Activated naive CD8-positive, alpha-beta T cell treated with anti-CD3 and anti-CD28 coated beads, Interleukin-2, amount 50 U/mL, for 16 hours (primary cell): ENCODE measurements around the gene NPY4R2.
"Not testable (repeated sequence)": the region's sequence is repeated elsewhere in the genome, so short reads cannot be mapped to it uniquely, and the experiment has no call there.

Source experiments
- DNase-seq: peaks from one replicate; pipeline ENCODE4 v3.0.0-alpha.2; 2020; ENCODE audit warnings: low read depth, low spot score

Gene NPY4R2

GRCh38 chr10:47918475-47918874, at the start of gene NPY4R2:
NPY4R2 (plus strand) TSS chr10:47918662; CDS start chr10:47921988, 3,326 bp downstream.
- DNase-seq = not testable (repeated sequence)

GRCh38 chr10:47870887-47871286, 47.6 kb upstream of the NPY4R2 start:
- DNase-seq = not testable (repeated sequence)

GRCh38 chr10:47871485-47872180, 46.8 kb upstream of the NPY4R2 start:
- not testable (repeated sequence) for DNase-seq

- not testable (repeated sequence) for DNase-seq
Observed at GRCh38 chr10:47872236-47872635, 46.2 kb upstream of the NPY4R2 start.

GRCh38 chr10:47884239-47884638, 34.2 kb upstream of the NPY4R2 start:
- DNase-seq = not testable (repeated sequence)

GRCh38 chr10:47884934-47885333, 33.5 kb upstream of the NPY4R2 start:
- DNase-seq = not testable (repeated sequence)

GRCh38 chr10:47886356-47886755, 32.1 kb upstream of the NPY4R2 start:
- DNase-seq = not testable (repeated sequence)

- DNase-seq = not testable (repeated sequence)
Observed at GRCh38 chr10:47886827-47887226, 31.6 kb upstream of the NPY4R2 start.

GRCh38 chr10:47890737-47891136, 27.7 kb upstream of the NPY4R2 start:
- not testable (repeated sequence) for DNase-seq

GRCh38 chr10:47892494-47893261, 25.8 kb upstream of the NPY4R2 start:
- not testable (repeated sequence) for DNase-seq

GRCh38 chr10:47894571-47894970, 23.9 kb upstream of the NPY4R2 start:
- DNase-seq = not testable (repeated sequence)

GRCh38 chr10:47897813-47898212, 20.6 kb upstream of the NPY4R2 start:
- DNase-seq = not testable (repeated sequence)

- DNase-seq = not testable (repeated sequence)
Observed at GRCh38 chr10:47909333-47909732, 9.1 kb upstream of the NPY4R2 start.

- not testable (repeated sequence) for DNase-seq
Observed at GRCh38 chr10:47910486-47910885, 8.0 kb upstream of the NPY4R2 start.

- not testable (repeated sequence) for DNase-seq
Observed at GRCh38 chr10:47914052-47914451, 4.4 kb upstream of the NPY4R2 start.

GRCh38 chr10:47915849-47916548, 2.5 kb upstream of the NPY4R2 start:
- DNase-seq = not testable (repeated sequence)

GRCh38 chr10:47920610-47921009, 2.1 kb downstream of the NPY4R2 start:
- not testable (repeated sequence) for DNase-seq

GRCh38 chr10:47922503-47922902, 4.0 kb downstream of the NPY4R2 start:
- not testable (repeated sequence) for DNase-seq

GRCh38 chr10:47924628-47925027, 6.2 kb downstream of the NPY4R2 start:
- not testable (repeated sequence) for DNase-seq

- DNase-seq = not testable (repeated sequence)
Observed at GRCh38 chr10:47927147-47927916, 8.9 kb downstream of the NPY4R2 start.

- DNase-seq = not testable (repeated sequence)
Observed at GRCh38 chr10:47928225-47928624, 9.8 kb downstream of the NPY4R2 start.
